ENCODE measurements around the gene NPHP4. TPM values are rescaled to one million over a fixed set of nuclear protein-coding genes. Genes with fewer than 3 reads are reported as not detected.

Gene NPHP4
- total RNA-seq, 2 experiments from 2014 or later, result 6.2 to 7.7 TPM

- Histone ChIP-seq H3K4me3 (ENCODE audit: low read length) (no peak overlapping the region), H3K36me3 (ENCODE audit: insufficient read depth, low read length) (no peaks in the 10 kb centered on the region), H3K27me3 (ENCODE audit: control insufficient read depth in 1 of 2, insufficient read depth in 2 of 2, low read length in 2 of 2) (no peaks in the 10 kb centered on the region), H3K4me1 (ENCODE audit: insufficient read depth, low read length) (no peaks in the 10 kb centered on the region), H3K9me3 (ENCODE audit: control insufficient read depth in 1 of 2, insufficient read depth in 1 of 2, low read length in 2 of 2) (peaks cover 0 to 6% of the 10 kb centered on the region in 2 experiments), H3K27ac (ENCODE audit: low read depth in 1 of 2, low read length in 2 of 2) (no peak overlapping the region)
- ChIA-PET CTCF (no interaction called here), POLR2A (no interaction called here)
- intact Hi-C loops (cut with DNase I, micrococcal nuclease), result no loop called here
- Mint-ChIP-seq H3K27ac (no peak overlapping the region), H3K4me1 (ENCODE audit: low read depth) (no peaks in the 10 kb centered on the region), H3K27me3 (no peaks in the 10 kb centered on the region), H3K9me3 (no peaks in the 10 kb centered on the region), H3K4me3 (no peak overlapping the region), H3K36me3 (ENCODE audit: low read depth) (peaks cover 4% of the 10 kb centered on the region)
- ATAC-seq (ENCODE audit: poor library complexity) (no peak), DNase-seq (no peak)
- no peak for TF ChIP-seq CTCF (IDR thresholded peaks at IDR 0.05)
Measured at GRCh38 chr1:5865774-5866173, 126.5 kb downstream of the NPHP4 start.

GRCh38 chr1:5865056-5865455 lies 127.2 kb downstream of the NPHP4 start:
- H3K4me1 Mint-ChIP-seq (ENCODE audit: low read depth), result no peaks in the 10 kb centered on the region
- ATAC-seq (ENCODE audit: poor library complexity) (no peak), DNase-seq (no peak)
- H3K27ac Mint-ChIP-seq, result no peak overlapping the region
- Histone ChIP-seq H3K9me3 (ENCODE audit: control insufficient read depth in 1 of 2, insufficient read depth in 1 of 2, low read length in 2 of 2) (peaks cover 0 to 6% of the 10 kb centered on the region in 2 experiments), H3K4me1 (ENCODE audit: insufficient read depth, low read length) (no peaks in the 10 kb centered on the region), H3K27me3 (ENCODE audit: control insufficient read depth in 1 of 2, insufficient read depth in 2 of 2, low read length in 2 of 2) (no peaks in the 10 kb centered on the region), H3K4me3 (ENCODE audit: low read length) (no peak overlapping the region), H3K36me3 (ENCODE audit: insufficient read depth, low read length) (no peaks in the 10 kb centered on the region), H3K27ac (ENCODE audit: low read depth in 1 of 2, low read length in 2 of 2) (no peak overlapping the region)
- POLR2A ChIA-PET, result no interaction called here
- H3K36me3 Mint-ChIP-seq (ENCODE audit: low read depth), result peaks cover 4% of the 10 kb centered on the region
- H3K9me3 Mint-ChIP-seq, result no peaks in the 10 kb centered on the region
- H3K4me3 Mint-ChIP-seq, result no peak overlapping the region
- no peak for TF ChIP-seq CTCF (IDR thresholded peaks at IDR 0.05)
- no peaks in the 10 kb centered on the region for H3K27me3 Mint-ChIP-seq
- CTCF ChIA-PET, result no interaction called here
- intact Hi-C loops (cut with DNase I, micrococcal nuclease), result no loop called here

- H3K27me3 Mint-ChIP-seq, result no peaks in the 10 kb centered on the region
- Histone ChIP-seq H3K27me3 (ENCODE audit: control insufficient read depth in 1 of 2, insufficient read depth in 2 of 2, low read length in 2 of 2) (no peaks in the 10 kb centered on the region), H3K4me3 (ENCODE audit: low read length) (no peak overlapping the region), H3K9me3 (ENCODE audit: control insufficient read depth in 1 of 2, insufficient read depth in 1 of 2, low read length in 2 of 2) (peaks cover 0 to 6% of the 10 kb centered on the region in 2 experiments), H3K27ac (ENCODE audit: low read depth in 1 of 2, low read length in 2 of 2) (no peak overlapping the region), H3K36me3 (ENCODE audit: insufficient read depth, low read length) (no peaks in the 10 kb centered on the region), H3K4me1 (ENCODE audit: insufficient read depth, low read length) (no peaks in the 10 kb centered on the region)
- TF ChIP-seq CTCF (IDR thresholded peaks at IDR 0.05), result no peak
- no peak for ATAC-seq (ENCODE audit: poor library complexity)
- no peaks in the 10 kb centered on the region for H3K9me3 Mint-ChIP-seq
- DNase-seq, result no peak
- H3K36me3 Mint-ChIP-seq (ENCODE audit: low read depth), result peaks cover 4% of the 10 kb centered on the region
- ChIA-PET POLR2A (no interaction called here), CTCF (no interaction called here)
- intact Hi-C loops (cut with DNase I, micrococcal nuclease), result no loop called here
- H3K27ac Mint-ChIP-seq, result no peak overlapping the region
- H3K4me3 Mint-ChIP-seq, result no peak overlapping the region
- no peaks in the 10 kb centered on the region for H3K4me1 Mint-ChIP-seq (ENCODE audit: low read depth)
Measured at GRCh38 chr1:5864256-5864655, 128.0 kb downstream of the NPHP4 start.

Measured in CD4-positive, alpha-beta T cell (primary cell).